Kidney glomerular epithelial cell (primary cell): Measurements from ENCODE around the gene SELENON.

Experiments
- DNase-seq: peaks from one replicate; lab custom pipeline; 2025; lab: John Stamatoyannopoulos, UW

The SELENON gene

GRCh38 chr1:25799935-25800702 is at the start of gene SELENON:
Gene SELENON, plus strand, starts transcription at chr1:25800193. Its CDS starts 38 bp downstream, at chr1:25800231.
- peak; percentile 4 for DNase-seq

- DNase-seq = no peak
These were observed 48.9 kb upstream of the SELENON start for GRCh38 chr1:25750923-25751605.

- DNase-seq = no peak
These were observed 45.4 kb upstream of the SELENON start for GRCh38 chr1:25754470-25755181.

GRCh38 chr1:25755475-25756125 is 44.4 kb upstream of the SELENON start:
- no peak for DNase-seq

- no peak for DNase-seq
These were observed 43.8 kb upstream of the SELENON start for GRCh38 chr1:25756215-25756614.

GRCh38 chr1:25757151-25757845 is 42.7 kb upstream of the SELENON start:
- no peak for DNase-seq

GRCh38 chr1:25757846-25758185 is 42.2 kb upstream of the SELENON start:
- no peak for DNase-seq

GRCh38 chr1:25758466-25759070 is 41.4 kb upstream of the SELENON start:
- DNase-seq = no peak

GRCh38 chr1:25760122-25760719 is 39.8 kb upstream of the SELENON start:
- DNase-seq = no peak

GRCh38 chr1:25760871-25761270 is 39.1 kb upstream of the SELENON start:
- DNase-seq = no peak

GRCh38 chr1:25763493-25763892 is 36.5 kb upstream of the SELENON start:
- no peak for DNase-seq

GRCh38 chr1:25765136-25765922 is 34.7 kb upstream of the SELENON start:
- DNase-seq = no peak

- no peak for DNase-seq
These were observed 33.9 kb upstream of the SELENON start for GRCh38 chr1:25765923-25766589.

GRCh38 chr1:25766721-25767436 is 33.1 kb upstream of the SELENON start:
- DNase-seq = no peak

GRCh38 chr1:25767437-25767770 is 32.6 kb upstream of the SELENON start:
- no peak for DNase-seq

GRCh38 chr1:25768999-25769398 is 31.0 kb upstream of the SELENON start:
- no peak for DNase-seq

- no peak for DNase-seq
These were observed 30.2 kb upstream of the SELENON start for GRCh38 chr1:25769625-25770383.

GRCh38 chr1:25770541-25771220 is 29.3 kb upstream of the SELENON start:
- DNase-seq = no peak
